ENCODE data around the gene UNC119.

UNC119 gene

GRCh38 chr17:28518578-28518977, 33.8 kb downstream of the UNC119 start:
- Histone ChIP-seq H3K27me3 (ENCODE audit: insufficient read depth, low read length) (peaks cover 15% of the 10 kb centered on the region), H4K20me1 (ENCODE audit: insufficient read depth, low read length) (no peaks in the 10 kb centered on the region), H3K36me3 (ENCODE audit: insufficient read depth, low read length) (no peaks in the 10 kb centered on the region; the same call in 1 of the 2 replicates), H3K4me2 (ENCODE audit: low read length) (no peak overlapping the region), H3K4me1 (ENCODE audit: insufficient read depth, low read length, severe bottlenecking) (no peaks in the 10 kb centered on the region), H3K79me2 (ENCODE audit: insufficient read depth, low read length) (no peaks in the 10 kb centered on the region), H3K9ac (ENCODE audit: low read length) (no peak overlapping the region), H3K27ac (ENCODE audit: low read depth, low read length, poor library complexity, severe bottlenecking) (no peak overlapping the region), H3K9me3 (ENCODE audit: low read length) (0 out of 2 replicates have a peak, but pooled peaks cover 3% of the 10 kb centered on the region), H3K9me2 (ENCODE audit: low read depth, low read length) (no peaks in the 10 kb centered on the region), H2AFZ (ENCODE audit: low read length) (no peak overlapping the region), H3F3A (ENCODE audit: insufficient read depth, low read length) (no peaks in the 10 kb centered on the region), H3K4me3 (ENCODE audit: low read depth, low read length, poor library complexity, severe bottlenecking) (no peak overlapping the region)
- TF ChIP-seq EZH2 (IDR thresholded peaks at IDR 0.05; ENCODE audit: borderline replicate concordance, low read length): no peak
- TF ChIP-seq CTCF (IDR thresholded peaks at IDR 0.05; ENCODE audit: low read length): no peak

GRCh38 chr17:28518132-28518531, 34.3 kb downstream of the UNC119 start:
- TF ChIP-seq CTCF (IDR thresholded peaks at IDR 0.05; ENCODE audit: low read length) (no peak), EZH2 (IDR thresholded peaks at IDR 0.05; ENCODE audit: borderline replicate concordance, low read length) (no peak)
- Histone ChIP-seq H3K27ac (ENCODE audit: low read depth, low read length, poor library complexity, severe bottlenecking) (no peak overlapping the region), H3K36me3 (ENCODE audit: insufficient read depth, low read length) (no peaks in the 10 kb centered on the region; the same call in 1 of the 2 replicates), H3K9me2 (ENCODE audit: low read depth, low read length) (no peaks in the 10 kb centered on the region), H3K4me2 (ENCODE audit: low read length) (no peak overlapping the region), H3K79me2 (ENCODE audit: insufficient read depth, low read length) (no peaks in the 10 kb centered on the region), H3K4me1 (ENCODE audit: insufficient read depth, low read length, severe bottlenecking) (no peaks in the 10 kb centered on the region), H3F3A (ENCODE audit: insufficient read depth, low read length) (no peaks in the 10 kb centered on the region), H3K4me3 (ENCODE audit: low read depth, low read length, poor library complexity, severe bottlenecking) (no peak overlapping the region), H2AFZ (ENCODE audit: low read length) (no peak overlapping the region), H3K9me3 (ENCODE audit: low read length) (0 out of 2 replicates have a peak, but pooled peaks cover 3% of the 10 kb centered on the region), H3K9ac (ENCODE audit: low read length) (no peak overlapping the region), H3K27me3 (ENCODE audit: insufficient read depth, low read length) (peaks cover 15% of the 10 kb centered on the region), H4K20me1 (ENCODE audit: insufficient read depth, low read length) (no peaks in the 10 kb centered on the region)

- Histone ChIP-seq H3K4me2 (ENCODE audit: low read length) (no peak overlapping the region), H3K27ac (ENCODE audit: low read depth, low read length, poor library complexity, severe bottlenecking) (no peak overlapping the region), H3K79me2 (ENCODE audit: insufficient read depth, low read length) (no peaks in the 10 kb centered on the region), H3K27me3 (ENCODE audit: insufficient read depth, low read length) (peaks cover 10% of the 10 kb centered on the region), H3K9me3 (ENCODE audit: low read length) (0 out of 2 replicates have a peak, but pooled peaks cover 3% of the 10 kb centered on the region), H3F3A (ENCODE audit: insufficient read depth, low read length) (no peaks in the 10 kb centered on the region), H3K36me3 (ENCODE audit: insufficient read depth, low read length) (no peaks in the 10 kb centered on the region; the same call in 1 of the 2 replicates), H3K4me3 (ENCODE audit: low read depth, low read length, poor library complexity, severe bottlenecking) (no peak overlapping the region), H3K9me2 (ENCODE audit: low read depth, low read length) (no peaks in the 10 kb centered on the region), H2AFZ (ENCODE audit: low read length) (no peak overlapping the region), H4K20me1 (ENCODE audit: insufficient read depth, low read length) (no peaks in the 10 kb centered on the region), H3K4me1 (ENCODE audit: insufficient read depth, low read length, severe bottlenecking) (no peaks in the 10 kb centered on the region), H3K9ac (ENCODE audit: low read length) (no peak overlapping the region)
- TF ChIP-seq CTCF (IDR thresholded peaks at IDR 0.05; ENCODE audit: low read length) (no peak), EZH2 (IDR thresholded peaks at IDR 0.05; ENCODE audit: borderline replicate concordance, low read length) (no peak)
These were observed 36.9 kb downstream of the UNC119 start for GRCh38 chr17:28515518-28515917.

All from OCI-LY1 (cell line).